IMR-90 (cell line): ENCODE results near the gene LCMT2. TPM values are rescaled to one million over a fixed set of nuclear protein-coding genes. Genes with fewer than 3 reads are reported as not detected.

Experiments
- ATAC-seq: fragments of 200-7000 bp; cut with Tn5 transposase; 2 replicates; pipeline ENCODE4 v1.9.1; 2020; ENCODE audit warnings: low read depth, mild to moderate bottlenecking, moderate library complexity
- BruUV-seq: library from RNA; stranded (reverse); fragments of 400-500 nt; replicated peaks from 2 replicates; lab custom pipeline; 2021; lab: Mats Ljungman, UMichigan
- CTCF ChIA-PET: fragments of 300-600 bp; formaldehyde crosslinking; extraction: SDS; loops from one replicate; lab custom pipeline; 2021; ENCODE audit warnings: antibody characterized with exemption; lab: Yijun Ruan, JAX
- POLR2A ChIA-PET: fragments of 300-600 bp; sonication (Branson Sonifier 250); formaldehyde crosslinking; loops from one replicate; lab custom pipeline; 2022; ENCODE audit warnings: antibody characterized with exemption; ENCODE audit not compliant: unreplicated experiment; lab: Charles Lee
- DNase-seq: peaks from one replicate; pipeline ENCODE4 v3.0.0; 2013
- H2AFZ ChIP-seq: replicated peaks from 2 replicates; pipeline ENCODE3; 2013; ENCODE audit warnings: low read length, mild to moderate bottlenecking; ENCODE audit not compliant: poor library complexity
- H2AK5ac ChIP-seq: 2 replicates; pipeline ENCODE4 v1.6.1; 2013; ENCODE audit warnings: low read depth, low read length, inconsistent platforms
- H2AK9ac ChIP-seq: replicated peaks from 2 replicates; pipeline ENCODE3; 2013; ENCODE audit warnings: mild to moderate bottlenecking, low read depth, low read length, moderate library complexity; ENCODE audit not compliant: poor library complexity
- H2BK120ac ChIP-seq: 2 replicates; pipeline ENCODE4 v1.6.1; 2013; ENCODE audit warnings: low read depth, low read length, inconsistent platforms
- H2BK15ac ChIP-seq: 3 replicates; pipeline ENCODE4 v1.6.1; 2013; ENCODE audit warnings: low read depth, low read length, inconsistent platforms
- H2BK20ac ChIP-seq: 2 replicates; pipeline ENCODE4 v1.6.1; 2013; ENCODE audit warnings: low read depth, mild to moderate bottlenecking, inconsistent platforms, low read length, moderate library complexity
- H2BK5ac ChIP-seq: 2 replicates; pipeline ENCODE4 v1.6.1; 2013; ENCODE audit warnings: mild to moderate bottlenecking, low read depth, low read length, inconsistent platforms; ENCODE audit not compliant: poor library complexity, severe bottlenecking
- H3K14ac ChIP-seq: replicated peaks from 2 replicates; pipeline ENCODE4 v1.6.1; 2013; ENCODE audit warnings: low read depth, low read length, inconsistent platforms
- H3K18ac ChIP-seq: 2 replicates; pipeline ENCODE4 v1.6.1; 2013; ENCODE audit warnings: low read depth, low read length, control low read depth
- H3K23ac ChIP-seq: 2 replicates; pipeline ENCODE4 v1.6.1; 2013; ENCODE audit warnings: low read depth, low read length, inconsistent platforms
- H3K27ac ChIP-seq: 2 replicates; pipeline ENCODE4 v1.5.1; 2013; ENCODE audit warnings: mild to moderate bottlenecking, control low read depth, low read length; ENCODE audit not compliant: insufficient read depth
- H3K27me3 ChIP-seq: 2 replicates; pipeline ENCODE4 v1.6.1; 2013; ENCODE audit warnings: low read length; ENCODE audit not compliant: control insufficient read depth, insufficient read depth
- H3K36me3 ChIP-seq: 2 replicates; pipeline ENCODE4 v1.6.1; 2013; ENCODE audit warnings: low read length, mixed read lengths; ENCODE audit not compliant: control insufficient read depth, insufficient read depth
- H3K4ac ChIP-seq: 2 replicates; pipeline ENCODE4 v1.6.1; 2013; ENCODE audit warnings: low read depth, low read length, inconsistent platforms
- H3K4me1 ChIP-seq: 2 replicates; pipeline ENCODE4 v1.6.1; 2013; ENCODE audit warnings: low read length, mixed read lengths; ENCODE audit not compliant: control insufficient read depth, insufficient read depth
- H3K4me2 ChIP-seq: 2 replicates; pipeline ENCODE4 v1.6.1; 2013; ENCODE audit warnings: low read depth, mild to moderate bottlenecking, control low read depth, low read length, moderate library complexity
- H3K4me3 ChIP-seq: 2 replicates; pipeline ENCODE4 v1.5.1; 2013; ENCODE audit warnings: low read depth, mild to moderate bottlenecking, control low read depth, low read length, moderate library complexity; ENCODE audit not compliant: insufficient read depth
- H3K56ac ChIP-seq: 2 replicates; pipeline ENCODE4 v1.6.1; 2013; ENCODE audit warnings: low read length, inconsistent platforms; ENCODE audit not compliant: insufficient read depth; ENCODE audit errors: extremely low read depth
- H3K79me1 ChIP-seq, 2 experiments: 2 replicates each; pipeline ENCODE4 v1.6.1; 2013; ENCODE audit warnings: low read length in 2 of 2, inconsistent platforms in 1 of 2, low read depth in 1 of 2
- H3K9ac ChIP-seq: 2 replicates; pipeline ENCODE4 v1.6.1; 2013; ENCODE audit warnings: low read depth, low read length, control low read depth
- H3K9me1 ChIP-seq: 2 replicates; pipeline ENCODE4 v1.6.1; 2013; ENCODE audit warnings: low read length, inconsistent platforms; ENCODE audit not compliant: insufficient read depth
- H3K9me3 ChIP-seq: 2 replicates; pipeline ENCODE4 v1.6.1; 2013; ENCODE audit warnings: low read length; ENCODE audit not compliant: control insufficient read depth, insufficient read depth
- H4K20me1 ChIP-seq: 2 replicates; pipeline ENCODE4 v1.6.1; 2013; ENCODE audit warnings: low read length, inconsistent platforms; ENCODE audit not compliant: insufficient read depth
- H4K5ac ChIP-seq: 2 replicates; pipeline ENCODE4 v1.6.1; 2013; ENCODE audit warnings: mild to moderate bottlenecking, low read depth, low read length, control low read depth
- H4K8ac ChIP-seq, 2 experiments: 2 replicates each; pipeline ENCODE4 v1.6.1; 2013; ENCODE audit warnings: low read depth in 2 of 2, low read length in 2 of 2, control low read depth in 1 of 2, inconsistent platforms in 1 of 2
- H4K91ac ChIP-seq: 2 replicates; pipeline ENCODE4 v1.6.1; 2013; ENCODE audit warnings: low read depth, low read length, inconsistent platforms; ENCODE audit not compliant: insufficient read depth
- BHLHE40 ChIP-seq: fragments of 150-350 bp; IDR thresholded peaks from 2 replicates; pipeline ENCODE4 v1.6.1; 2016; ENCODE audit warnings: mild to moderate bottlenecking, low read depth, low read length
- FOS ChIP-seq: fragments of 150-350 bp; IDR thresholded peaks from 2 replicates; pipeline ENCODE4 v1.6.1; 2016; ENCODE audit warnings: low read depth, low read length
- MAFK ChIP-seq: IDR thresholded peaks from 2 replicates; pipeline ENCODE4 v1.6.1; 2012; ENCODE audit warnings: low read depth, low read length, improper control_type of control experiment
- MAZ ChIP-seq: IDR thresholded peaks from 2 replicates; pipeline ENCODE4 v1.6.1; 2012; ENCODE audit warnings: low read depth, mild to moderate bottlenecking, low read length, improper control_type of control experiment, moderate library complexity, borderline replicate concordance
- NFE2L2 ChIP-seq: fragments of 150-350 bp; IDR thresholded peaks from 2 replicates; pipeline ENCODE4 v1.6.1; 2016; ENCODE audit warnings: low read depth, mild to moderate bottlenecking, low read length
- POLR2A ChIP-seq: IDR thresholded peaks from 2 replicates; pipeline ENCODE4 v1.6.1; 2012; ENCODE audit warnings: mild to moderate bottlenecking, low read depth, low read length
- RAD21 ChIP-seq: IDR thresholded peaks from 2 replicates; pipeline ENCODE4 v1.6.1; 2012; ENCODE audit warnings: low read length, improper control_type of control experiment
- RCOR1 ChIP-seq: IDR thresholded peaks from 2 replicates; pipeline ENCODE4 v1.6.1; 2012; ENCODE audit warnings: mild to moderate bottlenecking, low read length, improper control_type of control experiment; ENCODE audit not compliant: insufficient replicate concordance
- RFX5 ChIP-seq: IDR thresholded peaks from 2 replicates; pipeline ENCODE4 v1.8.0; 2012; ENCODE audit warnings: low read depth, mild to moderate bottlenecking, low read length, moderate library complexity
- WGBS, 2 experiments: methylation state at CpG; one replicate each; pipeline versions ENCODE4 v1.1.5 to v1.1.7; 2013; ENCODE audit warnings: missing lambda C conversion rate in 2 of 2; ENCODE audit not compliant: insufficient read length in 1 of 2; ENCODE audit errors: extremely low coverage in 2 of 2; 5-methylcytosine and 5-hydroxymethylcytosine counted together
- dilution Hi-C: fragments of 300-500 bp; cut with HindIII; formaldehyde crosslinking; loops from one replicate; pipeline ENCODE4 v1.14.3; 2018; ENCODE audit warnings: low sequenced_read_pairs; ENCODE audit not compliant: unreplicated experiment
- in situ Hi-C: fragments of 300-500 bp; cut with MboI; formaldehyde crosslinking; loops from 3 replicates; pipeline ENCODE4 v1.14.3; 2019; ENCODE audit warnings: low sequenced_read_pairs, inconsistent platforms, mixed read lengths
- intact Hi-C: fragments of 100-400 bp; cut with micrococcal nuclease; formaldehyde crosslinking; loops from 2 replicates; pipeline ENCODE4 v1.10.0; 2022
- polyA plus RNA-seq, 3 experiments: library from polyadenylated mRNA; depleted of rRNA; stranded (reverse); fragments of >200 nt; gene quantifications; 2 replicates each; pipeline ENCODE4 v1.2.3, GENCODE V29; 2012; ENCODE audit warnings: low replicate concordance in 1 of 3
- total RNA-seq: library from RNA; depleted of rRNA; stranded (reverse); fragments of >200 nt; gene quantifications from 2 replicates; pipeline ENCODE4 v1.2.3, GENCODE V29; 2012
- TF ChIP-seq, protein P1 (sequence below): fragments of 150-350 bp; IDR thresholded peaks from 2 replicates; pipeline ENCODE4 v1.6.1; 2016; ENCODE audit warnings: low read depth, mild to moderate bottlenecking, low read length, moderate library complexity, borderline replicate concordance
- TF ChIP-seq, protein P2 (sequence below): fragments of 150-350 bp; IDR thresholded peaks from 2 replicates; pipeline ENCODE4 v1.6.1; 2017; ENCODE audit warnings: mild to moderate bottlenecking, antibody characterized with exemption, low read length, low read depth

LCMT2 gene
- total and polyA plus RNA-seq, 2 of the 4 experiments (the other 2 are of a cell fraction), result 5.8 to 12.2 TPM

DNA sequence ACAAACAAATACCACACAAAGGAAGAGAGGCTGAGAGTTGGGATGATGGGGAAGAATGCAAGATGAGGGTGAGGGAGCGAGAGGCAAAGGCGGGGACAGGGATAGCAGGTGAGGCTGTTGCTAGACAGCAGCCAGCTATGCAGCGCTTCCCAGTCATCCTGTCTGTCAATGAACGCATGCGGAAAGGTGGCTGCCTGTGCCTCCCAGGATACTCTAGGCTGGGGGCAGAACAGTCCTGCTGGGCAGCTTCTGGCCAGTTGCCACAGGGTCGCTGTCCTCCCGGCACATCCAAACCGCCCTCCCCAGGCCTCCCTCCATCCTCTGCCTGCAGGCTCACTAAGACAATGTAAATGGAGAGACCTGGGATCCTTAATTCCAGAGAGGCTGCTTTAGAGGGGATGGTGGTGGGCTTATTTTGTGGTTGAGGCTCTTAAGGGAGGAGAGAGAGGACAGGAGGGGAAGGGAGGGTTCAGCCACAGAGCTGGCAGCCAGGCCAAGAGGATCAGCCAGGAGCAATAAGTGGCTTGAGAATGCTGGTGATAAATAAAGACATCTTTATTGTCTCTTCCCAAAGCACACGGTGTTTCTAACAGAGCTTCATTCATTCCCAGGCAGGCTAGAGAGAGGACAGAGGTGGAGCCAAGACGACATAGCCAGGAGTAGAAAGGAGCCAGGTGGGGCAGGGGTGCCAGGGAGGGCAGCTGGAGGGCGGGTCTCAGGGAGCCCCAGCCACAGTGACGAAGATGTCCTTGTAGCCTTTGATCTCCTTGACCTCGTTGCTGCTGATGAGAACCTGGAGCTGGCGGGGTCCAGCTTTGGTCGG lies 54.4 kb downstream of the LCMT2 start:
- Histone ChIP-seq H2BK20ac (no peak overlapping the region), H3K4me1 (no peaks in the 10 kb centered on the region), H3K9me3 (peaks cover 2% of the 10 kb centered on the region; the same call in 1 of the 2 replicates), H3K36me3 (no peaks in the 10 kb centered on the region), H3K27ac (no peak overlapping the region), H3K56ac (no peak overlapping the region), H3K14ac (no peak overlapping the region), H2AK9ac (no peak overlapping the region), H3K79me1 (no peaks in the 10 kb centered on the region), H3K18ac (no peak overlapping the region), H3K4me2 (no peak overlapping the region), H2AFZ (no peak overlapping the region), H4K8ac (no peak overlapping the region), H2BK120ac (no peak overlapping the region), H2BK5ac (no peak overlapping the region), H3K9ac (no peak overlapping the region), H3K27me3 (peaks cover 59% of the 10 kb centered on the region), H2AK5ac (no peak overlapping the region), H3K23ac (no peak overlapping the region), H4K91ac (no peak overlapping the region), H2BK15ac (no peak overlapping the region), H4K5ac (no peak overlapping the region), H4K20me1 (no peaks in the 10 kb centered on the region), H3K4ac (no peak overlapping the region), H3K9me1 (no peaks in the 10 kb centered on the region), H3K4me3 (no peak overlapping the region)
- ChIA-PET POLR2A (no interaction called here), CTCF (no interaction called here)
- ATAC-seq (no peak), DNase-seq (no peak)
- dilution Hi-C loops, result no loop called here
- intact Hi-C loops, result no loop called here
- TF ChIP-seq BHLHE40 (no peak), NFE2L2 (no peak), RAD21 (no peak), RCOR1 (no peak), RFX5 (no peak), POLR2A (no peak), MAFK (no peak), MAZ (no peak), FOS (no peak)
- TF ChIP-seq, protein P1, sequence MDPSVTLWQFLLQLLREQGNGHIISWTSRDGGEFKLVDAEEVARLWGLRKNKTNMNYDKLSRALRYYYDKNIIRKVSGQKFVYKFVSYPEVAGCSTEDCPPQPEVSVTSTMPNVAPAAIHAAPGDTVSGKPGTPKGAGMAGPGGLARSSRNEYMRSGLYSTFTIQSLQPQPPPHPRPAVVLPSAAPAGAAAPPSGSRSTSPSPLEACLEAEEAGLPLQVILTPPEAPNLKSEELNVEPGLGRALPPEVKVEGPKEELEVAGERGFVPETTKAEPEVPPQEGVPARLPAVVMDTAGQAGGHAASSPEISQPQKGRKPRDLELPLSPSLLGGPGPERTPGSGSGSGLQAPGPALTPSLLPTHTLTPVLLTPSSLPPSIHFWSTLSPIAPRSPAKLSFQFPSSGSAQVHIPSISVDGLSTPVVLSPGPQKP, result no peak
- TF ChIP-seq, protein P2, sequence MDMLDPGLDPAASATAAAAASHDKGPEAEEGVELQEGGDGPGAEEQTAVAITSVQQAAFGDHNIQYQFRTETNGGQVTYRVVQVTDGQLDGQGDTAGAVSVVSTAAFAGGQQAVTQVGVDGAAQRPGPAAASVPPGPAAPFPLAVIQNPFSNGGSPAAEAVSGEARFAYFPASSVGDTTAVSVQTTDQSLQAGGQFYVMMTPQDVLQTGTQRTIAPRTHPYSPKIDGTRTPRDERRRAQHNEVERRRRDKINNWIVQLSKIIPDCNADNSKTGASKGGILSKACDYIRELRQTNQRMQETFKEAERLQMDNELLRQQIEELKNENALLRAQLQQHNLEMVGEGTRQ, result no peak
- in situ Hi-C loops, result no loop called here
- no TSS peak for BruUV-seq
- WGBS, 2 experiments, result 62% methylated on average over 6 of the region's 15 CpGs; no CpG with 5 or more reads in 1 of the 2 experiments
